VCaP (cell line): Measurements from ENCODE around the gene TH.

ENCODE experiments used
- H3K27ac ChIP-seq: fragments of 450-650 bp; 2 replicates; pipeline ENCODE4 v1.5.1; 2017
- TF ChIP-seq, protein P1 (sequence below): fragments of 450-650 bp; conservative IDR thresholded peaks from 2 replicates; pipeline ENCODE4 v1.5.1; 2017; ENCODE audit warnings: mild to moderate bottlenecking, moderate library complexity

The TH gene

DNA sequence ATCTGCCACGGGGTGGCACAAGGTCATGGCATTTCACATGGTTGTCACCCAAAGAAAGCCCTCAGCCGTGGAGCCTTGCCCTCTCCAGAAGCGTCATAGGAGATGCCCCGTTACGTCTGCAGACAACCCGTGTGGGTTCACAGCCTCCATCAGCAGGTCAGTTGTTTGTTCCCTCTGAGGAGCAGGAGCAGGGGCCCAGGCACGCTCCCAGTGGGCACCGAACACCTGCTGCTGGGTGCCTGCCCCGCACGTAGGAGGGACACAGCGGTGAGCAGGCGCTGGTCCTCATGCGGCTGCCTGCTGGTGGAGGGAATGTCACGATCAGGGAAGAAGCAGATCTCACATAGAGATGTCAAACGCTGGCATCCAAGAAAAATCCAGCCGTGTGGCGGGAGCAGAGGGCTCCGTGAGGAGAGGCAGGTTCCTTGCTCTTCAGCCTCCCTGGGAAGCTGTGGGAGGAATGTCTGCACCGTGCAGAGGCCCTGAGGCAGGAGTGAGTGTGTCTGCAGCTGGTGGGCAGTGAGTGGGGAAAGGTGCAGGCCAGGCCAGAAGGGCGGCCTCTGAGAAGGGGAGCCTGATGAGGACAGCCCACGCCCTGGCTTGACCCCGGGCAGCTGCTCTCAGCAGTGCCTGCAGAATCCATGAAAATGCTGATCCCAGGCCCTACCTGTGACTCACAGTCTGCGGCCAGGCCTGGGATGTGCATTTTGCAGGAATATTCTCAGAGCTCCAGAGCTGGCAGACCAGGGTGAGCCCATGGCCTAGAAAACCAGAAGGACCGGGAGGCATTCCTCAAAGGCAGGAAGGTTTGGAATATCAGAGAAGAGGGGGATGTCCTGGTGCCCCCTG is 36.4 kb upstream of the TH start:
- H3K27ac ChIP-seq = no peak overlapping the region; the same call in 1 of the 2 replicates
- TF ChIP-seq, protein P1, sequence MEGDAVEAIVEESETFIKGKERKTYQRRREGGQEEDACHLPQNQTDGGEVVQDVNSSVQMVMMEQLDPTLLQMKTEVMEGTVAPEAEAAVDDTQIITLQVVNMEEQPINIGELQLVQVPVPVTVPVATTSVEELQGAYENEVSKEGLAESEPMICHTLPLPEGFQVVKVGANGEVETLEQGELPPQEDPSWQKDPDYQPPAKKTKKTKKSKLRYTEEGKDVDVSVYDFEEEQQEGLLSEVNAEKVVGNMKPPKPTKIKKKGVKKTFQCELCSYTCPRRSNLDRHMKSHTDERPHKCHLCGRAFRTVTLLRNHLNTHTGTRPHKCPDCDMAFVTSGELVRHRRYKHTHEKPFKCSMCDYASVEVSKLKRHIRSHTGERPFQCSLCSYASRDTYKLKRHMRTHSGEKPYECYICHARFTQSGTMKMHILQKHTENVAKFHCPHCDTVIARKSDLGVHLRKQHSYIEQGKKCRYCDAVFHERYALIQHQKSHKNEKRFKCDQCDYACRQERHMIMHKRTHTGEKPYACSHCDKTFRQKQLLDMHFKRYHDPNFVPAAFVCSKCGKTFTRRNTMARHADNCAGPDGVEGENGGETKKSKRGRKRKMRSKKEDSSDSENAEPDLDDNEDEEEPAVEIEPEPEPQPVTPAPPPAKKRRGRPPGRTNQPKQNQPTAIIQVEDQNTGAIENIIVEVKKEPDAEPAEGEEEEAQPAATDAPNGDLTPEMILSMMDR = no peak

DNA sequence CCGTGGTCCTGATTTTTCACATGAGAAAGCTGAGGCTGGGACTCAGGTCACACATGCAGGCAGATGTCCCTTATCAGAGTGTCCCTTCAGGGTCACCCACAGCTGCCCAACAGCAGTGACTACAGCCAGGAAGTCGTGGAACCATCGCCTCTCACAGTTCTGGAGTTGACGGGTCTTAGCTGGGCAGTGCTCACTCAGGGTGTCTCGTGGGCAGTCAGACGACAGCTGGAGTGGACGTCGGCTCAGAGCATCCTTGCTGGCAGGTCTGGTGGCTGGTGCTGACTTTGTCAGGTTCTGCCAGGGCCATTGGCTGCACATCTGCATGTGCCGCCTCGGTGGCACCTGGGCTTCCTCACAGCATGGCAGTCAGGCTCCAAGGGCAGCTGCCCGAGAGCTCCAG is 35.6 kb upstream of the TH start:
- H3K27ac ChIP-seq = no peak overlapping the region
- TF ChIP-seq, protein P1 = no peak

DNA sequence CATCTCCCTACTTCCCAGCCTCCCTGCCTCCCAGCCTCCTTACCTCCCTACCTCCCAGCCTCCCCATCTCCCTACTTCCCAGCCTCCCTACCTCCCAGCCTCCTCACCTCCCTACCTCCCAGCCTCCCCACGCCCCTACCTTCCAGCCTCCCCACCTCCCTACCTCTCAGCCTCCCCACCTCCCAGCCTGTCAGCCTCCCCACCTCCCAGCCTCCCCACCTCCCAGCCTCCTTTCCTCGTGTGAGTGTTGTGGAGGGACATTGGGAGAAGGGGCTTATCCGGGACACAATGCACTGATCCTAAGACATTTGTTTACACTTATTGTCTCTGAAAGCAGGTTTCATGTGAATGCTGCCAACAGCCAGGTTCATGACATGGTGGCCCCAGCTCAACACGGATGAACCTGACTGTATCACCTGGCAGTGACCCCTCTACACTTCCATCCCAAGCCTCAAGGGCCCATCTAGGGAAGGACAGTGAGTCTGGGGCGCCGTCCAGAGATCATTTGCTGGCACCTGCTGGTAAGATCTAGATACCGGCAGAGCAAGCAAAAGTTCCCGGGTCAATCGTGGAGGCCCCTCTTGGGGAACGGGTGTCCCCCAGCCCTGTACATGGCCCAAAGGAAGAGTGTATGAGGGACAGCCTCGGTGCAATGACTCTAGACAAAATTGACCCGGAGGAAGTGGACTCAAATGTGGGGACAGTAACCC is 34.5 kb upstream of the TH start:
- no peak overlapping the region for H3K27ac ChIP-seq
- TF ChIP-seq, protein P1 = no peak

DNA sequence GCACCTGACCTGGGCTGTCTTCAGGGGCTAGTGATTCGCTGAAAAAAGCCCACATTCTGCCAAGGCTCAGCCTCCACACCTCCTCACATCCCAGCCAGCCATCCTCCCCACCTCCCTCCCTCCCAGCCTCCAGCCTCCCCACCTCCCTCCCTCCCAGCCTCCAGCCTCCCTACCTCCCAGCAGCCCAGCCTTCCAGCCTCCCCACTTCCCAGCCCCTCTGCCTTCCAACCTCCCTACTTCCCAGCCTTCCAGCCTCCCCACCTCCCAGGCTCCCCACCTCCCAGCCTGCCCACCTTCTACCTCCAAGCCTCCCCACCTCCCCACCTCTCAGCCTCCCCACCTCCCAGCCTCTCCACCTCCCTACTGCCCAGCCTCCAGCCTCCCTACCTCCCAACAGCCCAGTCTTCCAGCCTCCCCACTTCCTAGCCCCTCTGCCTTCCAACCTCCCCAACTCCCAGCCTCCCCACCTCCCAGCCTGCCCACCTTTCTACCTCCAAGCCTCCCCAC is 33.7 kb upstream of the TH start:
- no peak overlapping the region for H3K27ac ChIP-seq
- TF ChIP-seq, protein P1 = no peak

DNA sequence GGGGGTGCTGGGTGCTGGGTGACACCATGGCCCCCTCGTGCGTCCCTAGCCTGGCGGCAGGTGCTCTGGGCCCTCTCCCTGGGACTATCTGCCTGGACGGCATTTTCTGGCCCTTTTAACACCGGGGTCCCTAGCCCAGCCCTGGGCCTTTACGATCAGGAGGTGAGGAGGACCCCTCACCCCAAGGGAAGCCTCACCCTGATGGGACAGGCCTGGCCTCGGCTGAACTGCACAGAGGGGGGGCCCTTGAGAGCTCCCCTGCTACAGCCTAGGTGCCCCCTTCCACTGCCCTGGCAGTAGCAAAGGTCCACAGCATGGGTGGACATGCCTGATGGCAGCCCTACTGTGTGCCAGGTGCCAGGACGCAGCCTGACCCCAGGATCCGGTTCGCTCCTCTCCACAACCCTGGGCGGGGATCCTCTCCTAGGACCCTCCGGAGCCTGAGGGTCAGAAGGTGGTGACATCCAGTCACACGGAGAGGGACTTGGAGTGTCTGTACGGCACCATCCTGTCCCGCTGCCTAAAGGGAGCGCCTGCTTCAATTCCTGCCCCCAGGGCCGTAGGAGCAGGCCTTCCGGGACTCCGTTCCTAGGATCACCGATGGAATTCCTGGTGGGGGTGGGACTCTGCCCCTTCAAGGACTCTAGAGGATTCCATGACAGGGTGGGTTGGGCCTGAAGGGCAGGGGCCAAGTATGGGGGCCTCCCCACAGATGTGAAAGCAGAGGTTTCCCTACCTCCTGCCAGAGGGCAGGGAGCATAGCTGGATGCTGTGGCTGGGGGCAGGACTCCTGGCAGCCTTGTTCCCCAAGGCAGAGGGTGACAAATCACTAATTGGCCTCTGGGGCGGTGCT is 33.0 kb upstream of the TH start:
- H3K27ac ChIP-seq = no peak overlapping the region
- TF ChIP-seq, protein P1 = no peak

DNA sequence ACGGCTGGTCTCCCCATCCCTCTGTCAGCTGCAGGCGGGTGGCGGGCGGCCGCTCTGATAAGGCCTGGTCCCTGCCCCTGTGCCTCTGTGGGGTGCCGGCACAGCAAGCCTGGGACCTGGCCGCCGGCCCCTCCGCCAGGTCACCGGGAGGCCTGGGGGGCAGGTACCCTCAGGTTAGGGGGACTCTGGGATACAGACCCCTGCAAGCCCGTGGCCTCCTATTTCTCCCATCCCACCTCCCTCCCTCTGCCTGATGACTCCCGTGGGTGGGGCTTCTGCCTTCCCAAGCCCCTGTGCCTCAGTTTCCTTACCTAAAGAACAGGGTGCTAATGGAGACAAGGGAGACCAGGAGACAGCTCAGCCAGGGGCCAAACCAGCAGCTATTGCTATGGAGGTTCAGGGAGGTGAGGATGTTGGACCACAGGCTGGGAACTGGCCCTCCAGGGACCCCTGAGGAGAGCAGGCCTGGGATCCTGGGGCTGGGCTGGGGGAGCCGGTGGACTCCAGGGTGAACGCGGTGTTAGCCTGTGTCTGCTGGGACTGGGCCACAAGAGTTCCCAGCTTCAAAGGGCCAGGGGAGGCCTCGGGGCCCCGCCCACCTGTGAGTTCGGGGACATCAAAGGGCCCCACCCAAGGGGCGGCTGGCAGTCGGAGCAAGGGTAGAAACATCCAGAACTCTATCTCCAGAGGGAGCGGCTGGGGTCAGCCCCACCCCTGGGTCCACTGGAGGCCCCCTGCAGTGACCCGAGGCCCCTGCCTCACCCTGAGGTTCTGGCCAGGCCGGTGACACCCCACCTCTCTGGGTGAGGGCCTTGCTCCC is 32.0 kb upstream of the TH start:
- TF ChIP-seq, protein P1 = no peak
- peak overlapping the region; percentile 67 for H3K27ac ChIP-seq
